Colonic mucosa (tissue), 4 donors: ENCODE results near the gene FAM193A. TPM values are rescaled to one million over a fixed set of nuclear protein-coding genes. Genes with fewer than 3 reads are reported as not detected.
"Not testable (repeated sequence)": the region's sequence is repeated elsewhere in the genome, so short reads cannot be mapped to it uniquely, and the experiment has no call there.

ENCODE experiments used
- DNase-seq: peaks from one replicate; pipeline ENCODE4 v3.0.0-alpha.2; 2020
- H3K27ac ChIP-seq: fragments of 200-600 bp; one replicate; pipeline ENCODE4 v1.8.0; 2021
- H3K27me3 ChIP-seq: fragments of 200-600 bp; one replicate; pipeline ENCODE4 v1.8.0; 2021
- H3K36me3 ChIP-seq: fragments of 200-600 bp; one replicate; pipeline ENCODE4 v1.8.0; 2021
- H3K4me1 ChIP-seq: fragments of 200-600 bp; one replicate; pipeline ENCODE4 v1.8.0; 2021; ENCODE audit warnings: mild to moderate bottlenecking
- H3K4me3 ChIP-seq: fragments of 200-600 bp; one replicate; pipeline ENCODE4 v1.8.0; 2021
- H3K9ac ChIP-seq, 2 donors: one replicate each; pipeline ENCODE4 v1.7.0; 2013; ENCODE audit warnings: control low read depth in 2 of 2, low read depth in 2 of 2, low read length in 2 of 2
- H3K9me3 ChIP-seq: fragments of 200-600 bp; one replicate; pipeline ENCODE4 v1.8.0; 2021
- CTCF ChIP-seq: fragments of 200-600 bp; IDR thresholded peaks from one replicate; pipeline ENCODE4 v1.8.0; 2022; ENCODE audit warnings: antibody characterized with exemption, mild to moderate bottlenecking
- intact Hi-C: fragments of 100-400 bp; cut with DNase I; formaldehyde crosslinking; loops from one replicate; pipeline ENCODE4 v1.14.1; 2022
- total RNA-seq, 2 donors: library from RNA; stranded (reverse); fragmentation: NEBNext Ultra II Directional in 1 of 2; extraction: Animal tissue kit (Norgen Biotek cat#: 25700) in 1 of 2; gene quantifications; one replicate each; pipeline ENCODE4 v1.2.1, GENCODE V29; 2021
- donor health status: healthy.
- donor health status: DM: no; HTN: no; CAD: no.
- donor health status: DM: no; HTN: no; CAD: no.

FAM193A gene
- total RNA-seq, 2 donors from 2014 or later = 18.0 to 25.8 TPM

GRCh38 chr4:2667428-2667827 is 131.0 kb downstream of the FAM193A start:
- Histone ChIP-seq H3K27me3 (no peaks in the 10 kb centered on the region), H3K36me3 (no peaks in the 10 kb centered on the region), H3K9me3 (no peaks in the 10 kb centered on the region), H3K4me3 (no peak overlapping the region), H3K4me1 (no peaks in the 10 kb centered on the region), H3K27ac (no peak overlapping the region), H3K9ac (no peak overlapping the region)
- intact Hi-C loops = no loop called here
- DNase-seq = no peak
- no peak for TF ChIP-seq CTCF

GRCh38 chr4:2671267-2671895 is 134.9 kb downstream of the FAM193A start:
- DNase-seq = no peak
- H3K36me3 ChIP-seq = peaks cover 4% of the 10 kb centered on the region
- H3K4me3 ChIP-seq = no peak overlapping the region
- no peak overlapping the region for H3K27ac ChIP-seq
- no peaks in the 10 kb centered on the region for H3K4me1 ChIP-seq
- no peak overlapping the region for H3K9ac ChIP-seq
- no peaks in the 10 kb centered on the region for H3K9me3 ChIP-seq
- TF ChIP-seq CTCF = no peak
- no peaks in the 10 kb centered on the region for H3K27me3 ChIP-seq
- intact Hi-C loops = no loop called here

GRCh38 chr4:2672082-2672481 is 135.6 kb downstream of the FAM193A start:
- Histone ChIP-seq H3K36me3 (peaks cover 4% of the 10 kb centered on the region), H3K4me1 (no peaks in the 10 kb centered on the region), H3K27me3 (no peaks in the 10 kb centered on the region), H3K27ac (no peak overlapping the region), H3K4me3 (no peak overlapping the region), H3K9ac (no peak overlapping the region), H3K9me3 (no peaks in the 10 kb centered on the region)
- TF ChIP-seq CTCF = no peak
- DNase-seq = no peak
- intact Hi-C loops = no loop called here

GRCh38 chr4:2672700-2673099 is 136.3 kb downstream of the FAM193A start:
- no peak for TF ChIP-seq CTCF

GRCh38 chr4:2673157-2673556 is 136.7 kb downstream of the FAM193A start:
- no peak overlapping the region for H3K27ac ChIP-seq
- H3K36me3 ChIP-seq = peaks cover 4% of the 10 kb centered on the region
- H3K9me3 ChIP-seq = no peaks in the 10 kb centered on the region
- intact Hi-C loops = no loop called here
- no peak for DNase-seq
- H3K4me3 ChIP-seq = no peak overlapping the region
- no peak overlapping the region for H3K9ac ChIP-seq
- TF ChIP-seq CTCF = no peak
- H3K4me1 ChIP-seq = no peaks in the 10 kb centered on the region
- no peaks in the 10 kb centered on the region for H3K27me3 ChIP-seq

More at GRCh38 chr4:2672700-2673099, 136.3 kb downstream of the FAM193A start:
- Histone ChIP-seq H3K27ac (no peak overlapping the region), H3K4me1 (no peaks in the 10 kb centered on the region), H3K27me3 (no peaks in the 10 kb centered on the region), H3K4me3 (no peak overlapping the region), H3K36me3 (peaks cover 4% of the 10 kb centered on the region), H3K9me3 (no peaks in the 10 kb centered on the region), H3K9ac (no peak overlapping the region)
- no peak for DNase-seq
- intact Hi-C loops = no loop called here

GRCh38 chr4:2679762-2680161 is 143.3 kb downstream of the FAM193A start:
- H3K27ac ChIP-seq, H3K9me3 ChIP-seq, H3K4me3 ChIP-seq, H3K36me3 ChIP-seq, intact Hi-C loops, H3K27me3 ChIP-seq, H3K4me1 ChIP-seq, H3K9ac ChIP-seq, DNase-seq: not testable (repeated sequence)
